ENCODE measurements around the gene KIF7. TPM values are rescaled to one million over a fixed set of nuclear protein-coding genes. Genes with fewer than 3 reads are reported as not detected.
"Not testable (repeated sequence)": the region's sequence is repeated elsewhere in the genome, so short reads cannot be mapped to it uniquely, and the experiment has no call there.

KIF7 gene
- total and polyA plus RNA-seq, 2 donors (not counting 1 experiment from before 2014, with no cell fraction given), result 2.9 to 11.4 TPM

DNA sequence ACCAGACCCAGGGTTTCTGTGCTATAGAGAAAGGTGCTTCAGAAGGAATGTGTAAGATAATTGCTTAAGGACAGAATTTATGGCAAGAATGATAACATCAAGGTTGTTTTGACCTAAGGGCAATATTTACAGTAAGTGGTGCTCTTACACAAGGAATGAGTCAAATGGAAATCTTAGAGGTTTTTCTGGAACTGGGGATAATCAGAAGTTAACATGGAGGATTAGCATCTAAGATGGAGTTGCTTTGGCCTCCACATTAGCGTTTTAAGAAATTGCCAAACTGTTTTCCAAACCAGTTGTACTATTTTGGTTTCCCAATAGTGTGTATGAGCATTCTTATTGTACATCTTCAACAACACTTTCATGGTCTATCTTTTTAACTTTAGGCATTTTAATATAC, 38.4 kb upstream of the KIF7 start:
- no peak for DNase-seq (ENCODE audit: low read depth in 2 of 2)
- H3K9ac ChIP-seq (ENCODE audit: insufficient read depth, low read length), result no peak overlapping the region
- no peak overlapping the region for H3K4me2 ChIP-seq (ENCODE audit: extremely low read depth, insufficient read depth, low read length)
- no peaks in the 10 kb centered on the region for H3K79me2 ChIP-seq (ENCODE audit: control insufficient read depth, insufficient read depth, low read length)
- H3K9me3 ChIP-seq (ENCODE audit: control insufficient read depth, insufficient read depth, low read depth, low read length), result no peaks in the 10 kb centered on the region
- H3K36me3 ChIP-seq (ENCODE audit: control insufficient read depth, insufficient read depth, low read length), result no peaks in the 10 kb centered on the region
- no peak overlapping the region for H3K27ac ChIP-seq (ENCODE audit: insufficient read depth, low read length)
- no peak overlapping the region for H3K4me3 ChIP-seq (replicated peaks in 1 of 4; ENCODE audit: control extremely low read depth in 1 of 4, insufficient read depth in 1 of 4, low read depth in 3 of 4, low read length in 4 of 4)
- TF ChIP-seq EZH2 (IDR thresholded peaks at IDR 0.05; ENCODE audit: low read length, missing control alignments), result no peak
- TF ChIP-seq, protein P1, sequence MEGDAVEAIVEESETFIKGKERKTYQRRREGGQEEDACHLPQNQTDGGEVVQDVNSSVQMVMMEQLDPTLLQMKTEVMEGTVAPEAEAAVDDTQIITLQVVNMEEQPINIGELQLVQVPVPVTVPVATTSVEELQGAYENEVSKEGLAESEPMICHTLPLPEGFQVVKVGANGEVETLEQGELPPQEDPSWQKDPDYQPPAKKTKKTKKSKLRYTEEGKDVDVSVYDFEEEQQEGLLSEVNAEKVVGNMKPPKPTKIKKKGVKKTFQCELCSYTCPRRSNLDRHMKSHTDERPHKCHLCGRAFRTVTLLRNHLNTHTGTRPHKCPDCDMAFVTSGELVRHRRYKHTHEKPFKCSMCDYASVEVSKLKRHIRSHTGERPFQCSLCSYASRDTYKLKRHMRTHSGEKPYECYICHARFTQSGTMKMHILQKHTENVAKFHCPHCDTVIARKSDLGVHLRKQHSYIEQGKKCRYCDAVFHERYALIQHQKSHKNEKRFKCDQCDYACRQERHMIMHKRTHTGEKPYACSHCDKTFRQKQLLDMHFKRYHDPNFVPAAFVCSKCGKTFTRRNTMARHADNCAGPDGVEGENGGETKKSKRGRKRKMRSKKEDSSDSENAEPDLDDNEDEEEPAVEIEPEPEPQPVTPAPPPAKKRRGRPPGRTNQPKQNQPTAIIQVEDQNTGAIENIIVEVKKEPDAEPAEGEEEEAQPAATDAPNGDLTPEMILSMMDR (conservative IDR thresholded peaks at IDR 0.05 in 1 of 2, IDR thresholded peaks at IDR 0.05 in 1 of 2; ENCODE audit: low read depth in 1 of 2, low read length in 2 of 2), result no peak
- no peak overlapping the region for H2AFZ ChIP-seq (ENCODE audit: low read length)
- no peaks in the 10 kb centered on the region for H4K20me1 ChIP-seq (ENCODE audit: control insufficient read depth, extremely low read depth, insufficient read depth, low read length)
- H3K27me3 ChIP-seq (ENCODE audit: control insufficient read depth, insufficient read depth, low read length), result no peaks in the 10 kb centered on the region
- no peaks in the 10 kb centered on the region for H3K4me1 ChIP-seq (ENCODE audit: control insufficient read depth, extremely low read depth, insufficient read depth, low read length)

DNA sequence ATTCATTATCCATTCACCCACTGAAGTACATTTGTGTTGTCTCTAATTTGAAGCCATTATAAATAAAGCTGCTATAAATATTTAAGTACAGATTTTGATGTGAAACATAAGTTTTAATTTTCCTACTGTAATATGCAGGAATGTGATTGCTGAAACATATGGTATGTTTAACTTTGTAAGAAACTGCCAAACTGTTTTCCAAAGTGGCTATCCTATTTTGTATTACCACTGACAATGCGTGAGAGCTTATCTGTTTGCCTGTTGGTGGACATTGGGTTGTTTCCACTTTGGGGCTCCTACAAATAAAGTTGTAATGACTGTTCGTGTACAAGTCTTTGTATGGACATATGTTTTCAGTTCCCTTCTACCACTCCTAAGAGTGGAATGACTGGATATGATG, 37.8 kb upstream of the KIF7 start:
- no peak overlapping the region for H3K4me2 ChIP-seq (ENCODE audit: extremely low read depth, insufficient read depth, low read length)
- DNase-seq (ENCODE audit: low read depth in 2 of 2), result no peak
- no peak overlapping the region for H3K27ac ChIP-seq (ENCODE audit: insufficient read depth, low read length)
- H3K27me3 ChIP-seq (ENCODE audit: control insufficient read depth, insufficient read depth, low read length), result no peaks in the 10 kb centered on the region
- H3K79me2 ChIP-seq (ENCODE audit: control insufficient read depth, insufficient read depth, low read length), result no peaks in the 10 kb centered on the region
- TF ChIP-seq, protein P1 (conservative IDR thresholded peaks at IDR 0.05 in 1 of 2, IDR thresholded peaks at IDR 0.05 in 1 of 2; ENCODE audit: low read depth in 1 of 2, low read length in 2 of 2), result no peak
- TF ChIP-seq EZH2 (IDR thresholded peaks at IDR 0.05; ENCODE audit: low read length, missing control alignments), result no peak
- no peaks in the 10 kb centered on the region for H3K9me3 ChIP-seq (ENCODE audit: control insufficient read depth, insufficient read depth, low read depth, low read length)
- H3K9ac ChIP-seq (ENCODE audit: insufficient read depth, low read length), result no peak overlapping the region
- H4K20me1 ChIP-seq (ENCODE audit: control insufficient read depth, extremely low read depth, insufficient read depth, low read length), result no peaks in the 10 kb centered on the region
- H3K4me3 ChIP-seq (replicated peaks in 1 of 4; ENCODE audit: control extremely low read depth in 1 of 4, insufficient read depth in 1 of 4, low read depth in 3 of 4, low read length in 4 of 4), result no peak overlapping the region
- H2AFZ ChIP-seq (ENCODE audit: low read length), result no peak overlapping the region
- H3K36me3 ChIP-seq (ENCODE audit: control insufficient read depth, insufficient read depth, low read length), result no peaks in the 10 kb centered on the region
- H3K4me1 ChIP-seq (ENCODE audit: control insufficient read depth, extremely low read depth, insufficient read depth, low read length), result no peaks in the 10 kb centered on the region

DNA sequence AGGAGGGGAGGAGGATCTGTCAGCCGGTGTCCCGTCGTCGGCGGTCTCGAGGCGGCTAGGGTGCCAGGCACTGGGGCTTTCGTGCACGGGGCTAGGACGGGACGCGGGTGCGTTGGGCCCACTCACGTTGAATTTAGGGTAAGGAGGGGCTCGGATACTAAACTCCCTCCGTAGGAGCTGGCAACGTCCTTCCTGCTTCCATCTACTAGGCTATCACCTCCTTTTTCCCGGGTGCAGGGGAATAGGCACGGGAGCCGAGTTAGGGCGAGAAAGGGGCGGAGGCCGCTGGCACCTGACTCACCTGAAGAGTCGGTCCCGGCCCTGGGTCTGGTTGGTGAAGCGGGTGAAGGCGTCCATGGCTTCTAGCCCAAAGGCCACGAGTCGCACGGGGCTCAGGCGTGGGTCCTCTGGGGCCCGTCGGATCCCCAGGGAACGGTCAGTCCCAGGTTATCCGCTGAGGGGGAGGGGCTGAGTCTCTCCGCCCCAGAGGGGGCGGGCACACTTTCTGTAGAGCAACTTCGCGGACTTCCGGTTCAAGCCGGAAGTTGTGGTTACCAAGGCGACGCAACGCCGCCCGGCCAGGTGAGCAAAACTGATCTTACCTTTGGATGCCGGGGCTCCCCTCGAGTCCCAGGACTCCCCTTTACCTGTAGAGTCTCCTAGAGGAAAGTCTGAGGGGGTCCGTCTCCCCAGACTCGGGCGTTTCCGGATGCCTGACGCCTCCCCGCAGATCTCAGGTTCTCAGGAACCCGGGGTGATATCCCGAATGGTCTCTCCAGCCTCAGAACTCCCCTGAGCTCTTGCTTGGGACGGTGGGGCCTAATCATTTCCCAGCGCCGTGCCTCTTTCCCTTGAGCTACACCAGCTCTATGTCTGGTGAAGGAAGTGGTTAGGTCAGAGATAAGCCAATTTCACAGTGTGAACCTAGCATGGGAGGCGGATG, 35.3 kb upstream of the KIF7 start, which contains the start of the genes PEX11A and WDR93:
Gene PEX11A (minus strand): TSS at position 479 of the 943 bp plus-strand sequence. CDS start 122 bp downstream, at position 357.
Gene WDR93 (plus strand): TSS at position 536 of the 943 bp plus-strand sequence. CDS start 10,936 bp downstream, outside the sequence.
- Histone ChIP-seq H3K4me3 (replicated peaks in 1 of 4; ENCODE audit: control extremely low read depth in 1 of 4, insufficient read depth in 1 of 4, low read depth in 3 of 4, low read length in 4 of 4) (peak within 1 kb of the TSS; percentile 83 to 91 (median 87)), H3K27ac (ENCODE audit: insufficient read depth, low read length) (peak within 1 kb of the TSS; percentile 36), H3K4me1 (ENCODE audit: control insufficient read depth, extremely low read depth, insufficient read depth, low read length) (no peaks in the 10 kb centered on the region), H3K36me3 (ENCODE audit: control insufficient read depth, insufficient read depth, low read length) (no peaks in the 10 kb centered on the region), H3K79me2 (ENCODE audit: control insufficient read depth, insufficient read depth, low read length) (no peaks in the 10 kb centered on the region), H3K9me3 (ENCODE audit: control insufficient read depth, insufficient read depth, low read depth, low read length) (no peaks in the 10 kb centered on the region), H4K20me1 (ENCODE audit: control insufficient read depth, extremely low read depth, insufficient read depth, low read length) (no peaks in the 10 kb centered on the region), H3K9ac (ENCODE audit: insufficient read depth, low read length) (peak within 1 kb of the TSS; percentile 63), H2AFZ (ENCODE audit: low read length) (peak within 1 kb of the TSS; percentile 80), H3K4me2 (ENCODE audit: extremely low read depth, insufficient read depth, low read length) (peak within 1 kb of the TSS; percentile 98), H3K27me3 (ENCODE audit: control insufficient read depth, insufficient read depth, low read length) (no peaks in the 10 kb centered on the region)
- TF ChIP-seq EZH2 (IDR thresholded peaks at IDR 0.05; ENCODE audit: low read length, missing control alignments), result no peak
- TF ChIP-seq, protein P1 (conservative IDR thresholded peaks at IDR 0.05 in 1 of 2, IDR thresholded peaks at IDR 0.05 in 1 of 2; ENCODE audit: low read depth in 1 of 2, low read length in 2 of 2), result no peak
- peak; percentile 54 to 75 for DNase-seq (ENCODE audit: low read depth in 2 of 2)

DNA sequence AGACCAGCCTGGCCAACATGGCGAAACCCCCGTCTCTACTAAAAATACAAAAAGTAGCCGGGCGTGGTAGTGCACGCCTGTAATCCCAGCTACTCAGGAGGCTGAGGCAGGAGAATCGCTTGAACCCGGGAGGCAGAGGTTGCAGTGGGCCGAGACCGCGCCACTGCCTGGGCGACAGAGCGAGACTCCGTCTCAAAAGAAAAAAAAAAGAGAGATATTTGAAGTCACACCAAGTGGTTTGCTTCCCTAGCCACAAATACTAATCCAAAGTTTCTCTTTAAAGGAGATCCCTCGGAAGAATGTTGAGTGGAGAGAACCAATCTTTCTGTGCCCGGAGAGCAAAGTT, 34.6 kb upstream of the KIF7 start:
- peak overlapping the region; percentile 80 for H2AFZ ChIP-seq (ENCODE audit: low read length)
- H3K9me3 ChIP-seq (ENCODE audit: control insufficient read depth, insufficient read depth, low read depth, low read length); DNase-seq (ENCODE audit: low read depth in 2 of 2); H3K4me1 ChIP-seq (ENCODE audit: control insufficient read depth, extremely low read depth, insufficient read depth, low read length); H3K79me2 ChIP-seq (ENCODE audit: control insufficient read depth, insufficient read depth, low read length); H4K20me1 ChIP-seq (ENCODE audit: control insufficient read depth, extremely low read depth, insufficient read depth, low read length); H3K27me3 ChIP-seq (ENCODE audit: control insufficient read depth, insufficient read depth, low read length); H3K27ac ChIP-seq (ENCODE audit: insufficient read depth, low read length); H3K36me3 ChIP-seq (ENCODE audit: control insufficient read depth, insufficient read depth, low read length): not testable (repeated sequence)
- H3K4me3 ChIP-seq (replicated peaks in 1 of 4; ENCODE audit: control extremely low read depth in 1 of 4, insufficient read depth in 1 of 4, low read depth in 3 of 4, low read length in 4 of 4), result peak overlapping the region; percentile 83 to 91 (median 87)
- H3K9ac ChIP-seq (ENCODE audit: insufficient read depth, low read length), result peak overlapping the region; percentile 63
- peak overlapping the region; percentile 98 for H3K4me2 ChIP-seq (ENCODE audit: extremely low read depth, insufficient read depth, low read length)

All from fibroblast of lung (primary cell).